ENCODE measurements around the gene HAP1.
"Not testable (repeated sequence)": the region's sequence is repeated elsewhere in the genome, so short reads cannot be mapped to it uniquely, and the experiment has no call there.

The HAP1 gene

GRCh38 chr17:41724476-41725050 lies 9.9 kb downstream of the HAP1 start:
- no peak for DNase-seq (ENCODE audit: low spot score)

GRCh38 chr17:41723801-41724475 lies 10.5 kb downstream of the HAP1 start:
- DNase-seq (ENCODE audit: low spot score) = no peak

GRCh38 chr17:41722231-41722630 lies 12.2 kb downstream of the HAP1 start:
- no peak for DNase-seq (ENCODE audit: low spot score)

- DNase-seq (ENCODE audit: low spot score) = no peak
Measured at GRCh38 chr17:41718287-41718645, 16.2 kb downstream of the HAP1 start.

GRCh38 chr17:41717408-41718286 lies 16.8 kb downstream of the HAP1 start:
- no peak for DNase-seq (ENCODE audit: low spot score)

- no peak for DNase-seq (ENCODE audit: low spot score)
Measured at GRCh38 chr17:41711669-41712400, 22.6 kb downstream of the HAP1 start, which contains the start of gene GAST. TSS of gene GAST (plus strand) at chr17:41712331. CDS start at chr17:41715437, 3,106 bp downstream.

GRCh38 chr17:41710472-41711090 lies 23.9 kb downstream of the HAP1 start:
- DNase-seq (ENCODE audit: low spot score) = no peak

- DNase-seq (ENCODE audit: low spot score) = no peak
Measured at GRCh38 chr17:41707803-41708669, 26.4 kb downstream of the HAP1 start.

- DNase-seq (ENCODE audit: low spot score) = no peak
Measured at GRCh38 chr17:41705271-41705991, 29.0 kb downstream of the HAP1 start.

- DNase-seq (ENCODE audit: low spot score) = no peak
Measured at GRCh38 chr17:41702712-41703111, 31.7 kb downstream of the HAP1 start.

- DNase-seq (ENCODE audit: low spot score) = not testable (repeated sequence)
Measured at GRCh38 chr17:41700843-41701242, 33.6 kb downstream of the HAP1 start.

- no peak for DNase-seq (ENCODE audit: low spot score)
Measured at GRCh38 chr17:41697122-41697962, 37.1 kb downstream of the HAP1 start.

GRCh38 chr17:41695954-41696757 lies 38.3 kb downstream of the HAP1 start:
- peak; percentile 86 for DNase-seq (ENCODE audit: low spot score)

- DNase-seq (ENCODE audit: low spot score) = no peak
Measured at GRCh38 chr17:41695134-41695661, 39.2 kb downstream of the HAP1 start.

- no peak for DNase-seq (ENCODE audit: low spot score)
Measured at GRCh38 chr17:41692722-41693521, 41.5 kb downstream of the HAP1 start.

GRCh38 chr17:41691031-41691777 lies 43.2 kb downstream of the HAP1 start:
- no peak for DNase-seq (ENCODE audit: low spot score)

All from germinal center (tissue), 1 donor.